ENCODE results near the gene KISS1.

DNA sequence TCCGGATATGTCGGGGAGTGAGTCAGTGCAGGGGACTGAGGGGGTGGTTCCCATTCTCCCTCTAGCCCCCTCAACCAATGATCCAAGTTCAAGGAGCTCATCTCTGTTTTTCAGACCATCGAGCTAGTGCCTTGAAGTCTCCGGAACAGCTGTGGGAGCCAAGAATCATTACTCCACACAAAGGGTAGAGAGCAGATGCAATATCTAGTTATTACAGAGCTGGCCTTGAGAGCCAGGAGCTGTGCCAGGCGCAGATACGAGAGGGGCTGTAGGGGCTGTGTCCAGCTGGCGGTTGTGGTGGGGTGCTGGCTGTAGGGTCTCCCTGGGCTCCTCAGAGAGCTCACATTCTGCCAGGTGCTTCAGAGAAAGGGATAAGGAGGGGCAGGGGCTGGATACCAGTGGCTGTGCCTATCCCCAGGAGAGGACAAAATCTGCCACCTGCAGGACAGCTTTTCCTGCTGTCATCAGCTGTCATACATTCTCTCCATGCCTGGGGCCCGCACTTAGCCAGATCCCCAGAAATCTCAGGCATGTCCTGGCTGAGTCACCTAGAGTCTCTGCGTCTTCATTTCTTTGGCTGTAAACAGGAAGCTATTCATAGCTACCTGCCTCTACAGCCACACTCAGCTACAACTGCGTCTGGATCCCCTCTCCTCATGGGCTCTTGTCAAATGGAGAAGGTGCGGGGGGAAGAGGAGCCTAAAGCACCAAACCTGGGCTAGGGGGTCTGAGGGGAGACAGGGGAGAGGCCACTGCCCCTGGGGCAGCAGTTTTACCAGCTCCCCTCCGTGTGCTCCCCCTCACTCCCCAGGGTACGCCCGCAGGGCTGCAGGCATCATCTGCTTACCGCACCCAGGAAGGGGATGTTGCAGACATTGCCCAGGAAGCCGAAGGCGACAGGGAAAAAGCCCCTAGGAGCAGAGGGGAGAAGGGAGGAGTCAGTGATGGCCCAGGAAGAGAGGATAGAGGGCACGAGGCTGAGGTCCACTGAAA, 2.4 kb upstream of the KISS1 start:
- TF ChIP-seq, protein P1, sequence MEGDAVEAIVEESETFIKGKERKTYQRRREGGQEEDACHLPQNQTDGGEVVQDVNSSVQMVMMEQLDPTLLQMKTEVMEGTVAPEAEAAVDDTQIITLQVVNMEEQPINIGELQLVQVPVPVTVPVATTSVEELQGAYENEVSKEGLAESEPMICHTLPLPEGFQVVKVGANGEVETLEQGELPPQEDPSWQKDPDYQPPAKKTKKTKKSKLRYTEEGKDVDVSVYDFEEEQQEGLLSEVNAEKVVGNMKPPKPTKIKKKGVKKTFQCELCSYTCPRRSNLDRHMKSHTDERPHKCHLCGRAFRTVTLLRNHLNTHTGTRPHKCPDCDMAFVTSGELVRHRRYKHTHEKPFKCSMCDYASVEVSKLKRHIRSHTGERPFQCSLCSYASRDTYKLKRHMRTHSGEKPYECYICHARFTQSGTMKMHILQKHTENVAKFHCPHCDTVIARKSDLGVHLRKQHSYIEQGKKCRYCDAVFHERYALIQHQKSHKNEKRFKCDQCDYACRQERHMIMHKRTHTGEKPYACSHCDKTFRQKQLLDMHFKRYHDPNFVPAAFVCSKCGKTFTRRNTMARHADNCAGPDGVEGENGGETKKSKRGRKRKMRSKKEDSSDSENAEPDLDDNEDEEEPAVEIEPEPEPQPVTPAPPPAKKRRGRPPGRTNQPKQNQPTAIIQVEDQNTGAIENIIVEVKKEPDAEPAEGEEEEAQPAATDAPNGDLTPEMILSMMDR (IDR thresholded peaks at IDR 0.05 in 8 of 11, conservative IDR thresholded peaks at IDR 0.05 in 3 of 11) = no peak
- TF ChIP-seq POLR2A (IDR thresholded peaks at IDR 0.05) = no peak
- no peak for TF ChIP-seq POLR2AphosphoS5 (IDR thresholded peaks at IDR 0.05)
